Left ventricle myocardium inferior (tissue), 1 donor: ENCODE data around the gene RESP18. TPM values are rescaled to one million over a fixed set of nuclear protein-coding genes. Genes with fewer than 3 reads are reported as not detected.

Experiments used
- DNase-seq: peaks from one replicate; pipeline ENCODE4 v3.0.0-alpha.2; 2020
- H3K27ac ChIP-seq: fragments of 200-600 bp; replicated peaks from 2 replicates; pipeline ENCODE4 v1.8.0; 2021
- H3K27me3 ChIP-seq: fragments of 200-600 bp; 2 replicates; pipeline ENCODE4 v1.8.0; 2021; ENCODE audit warnings: low read depth
- H3K36me3 ChIP-seq: fragments of 200-600 bp; 2 replicates; pipeline ENCODE4 v1.8.0; 2021
- H3K4me1 ChIP-seq: fragments of 200-600 bp; 2 replicates; pipeline ENCODE4 v1.8.0; 2021
- H3K4me3 ChIP-seq: fragments of 200-600 bp; 2 replicates; pipeline ENCODE4 v1.8.0; 2021; ENCODE audit warnings: mild to moderate bottlenecking, moderate library complexity
- H3K9me3 ChIP-seq: fragments of 200-600 bp; replicated peaks from 2 replicates; pipeline ENCODE4 v1.8.0; 2021
- CTCF ChIP-seq: fragments of 200-600 bp; IDR thresholded peaks from 2 replicates; pipeline ENCODE4 v1.8.0; 2021; ENCODE audit warnings: antibody characterized with exemption, mild to moderate bottlenecking, borderline replicate concordance
- intact Hi-C: fragments of 100-400 bp; cut with micrococcal nuclease; formaldehyde crosslinking; loops from one replicate; pipeline ENCODE4 v1.11.0; 2022
- microRNA-seq: library from miRNA; unstranded; fragments of <30 nt; microRNA quantifications from one replicate; pipeline ENCODE4 v1.2.0, GENCODE V29; 2020
- total RNA-seq: library from RNA; stranded (reverse); fragmentation: NEBNext Ultra II Directional; extraction: Animal tissue kit (Norgen Biotek cat#: 25700); gene quantifications from one replicate; pipeline ENCODE4 v1.2.1, GENCODE V29; 2021
- donor health status: DM: no; HTN: yes; CAD: no; lungs with severe emphysema.

RESP18 gene
- total RNA-seq, 1 donor from 2014 or later = not detected

GRCh38 chr2:219278655-219279150, 53.8 kb downstream of the RESP18 start:
- no peak for DNase-seq
- no peaks in the 10 kb centered on the region for H3K27me3 ChIP-seq

GRCh38 chr2:219277703-219278654, 54.6 kb downstream of the RESP18 start:
- H3K27me3 ChIP-seq = no peaks in the 10 kb centered on the region
- peak overlapping the region; percentile 98 for H3K27ac ChIP-seq
- peak; percentile 77 for DNase-seq
- no peaks in the 10 kb centered on the region for H3K9me3 ChIP-seq
- TF ChIP-seq CTCF = peak; percentile 100
- intact Hi-C loops = no loop called here
- peaks cover 28% of the 10 kb centered on the region for H3K36me3 ChIP-seq
- H3K4me3 ChIP-seq = peak overlapping the region; percentile 43
- peaks cover 60% of the 10 kb centered on the region for H3K4me1 ChIP-seq

More at GRCh38 chr2:219278655-219279150, 53.8 kb downstream of the RESP18 start:
- TF ChIP-seq CTCF = no peak
- Histone ChIP-seq H3K36me3 (peaks cover 35% of the 10 kb centered on the region), H3K4me3 (peak overlapping the region; percentile 88), H3K4me1 (peaks cover 67% of the 10 kb centered on the region), H3K9me3 (no peaks in the 10 kb centered on the region), H3K27ac (peak overlapping the region; percentile 98)
- intact Hi-C loops = no loop called here

Small RNAs within 50 kb of the gene (microRNA-seq; reads per million reads assigned to microRNA genes)
- gene MIR153-1 = not detected

Other genes with a start within 250 kb of the RESP18 start
- gene NHEJ1, start 171.9 kb downstream of the RESP18 start, total RNA-seq = 6.4 TPM
- 0.58 TPM for gene SLC23A3, start 162.7 kb downstream of the RESP18 start, total RNA-seq
- gene CNPPD1, start 155.8 kb downstream of the RESP18 start, total RNA-seq = 58.1 TPM
- gene RETREG2, start 154.5 kb downstream of the RESP18 start, total RNA-seq = 29.9 TPM
- gene ZFAND2B, start 126.0 kb downstream of the RESP18 start, total RNA-seq = 19.7 TPM
- gene ABCB6, start 113.8 kb downstream of the RESP18 start, total RNA-seq = 21.5 TPM
- 78.2 TPM for gene ATG9A, start 103.1 kb downstream of the RESP18 start, total RNA-seq
- gene ANKZF1, start 102.9 kb downstream of the RESP18 start, total RNA-seq = 29.8 TPM
- gene GLB1L, start 87.3 kb downstream of the RESP18 start, total RNA-seq = 1.7 TPM
- gene STK16, start 87.3 kb downstream of the RESP18 start, total RNA-seq = 19.2 TPM
- gene TUBA4B, start 79.5 kb downstream of the RESP18 start, total RNA-seq = not detected
- gene TUBA4A, start 78.8 kb downstream of the RESP18 start, total RNA-seq = 130 TPM
- 77.5 TPM for gene DNAJB2, start 53.4 kb downstream of the RESP18 start, total RNA-seq
- 0.11 TPM for gene PTPRN, start 23.3 kb downstream of the RESP18 start, total RNA-seq
- 73.0 TPM for gene DNPEP, start 55.2 kb upstream of the RESP18 start, total RNA-seq
- gene DES, start 85.6 kb upstream of the RESP18 start, total RNA-seq = 15,954 TPM
- 145 TPM for gene SPEG, start 102.1 kb upstream of the RESP18 start, total RNA-seq
- 22.0 TPM for gene GMPPA, start 166.1 kb upstream of the RESP18 start, total RNA-seq
- gene ASIC4, start 181.7 kb upstream of the RESP18 start, total RNA-seq = not detected
- gene CHPF, start 211.1 kb upstream of the RESP18 start, total RNA-seq = 104 TPM
- 2.5 TPM for gene TMEM198, start 211.3 kb upstream of the RESP18 start, total RNA-seq
- 208 TPM for gene OBSL1, start 238.8 kb upstream of the RESP18 start, total RNA-seq
- 2.4 TPM for gene INHA, start 239.6 kb upstream of the RESP18 start, total RNA-seq